ENCODE measurements around the gene MPDZ. TPM values are rescaled to one million over a fixed set of nuclear protein-coding genes. Genes with fewer than 3 reads are reported as not detected.
"Not testable (repeated sequence)": the region's sequence is repeated elsewhere in the genome, so short reads cannot be mapped to it uniquely, and the experiment has no call there.

Gene MPDZ
- total RNA-seq, 1 donor from 2014 or later: 2.2 TPM

DNA sequence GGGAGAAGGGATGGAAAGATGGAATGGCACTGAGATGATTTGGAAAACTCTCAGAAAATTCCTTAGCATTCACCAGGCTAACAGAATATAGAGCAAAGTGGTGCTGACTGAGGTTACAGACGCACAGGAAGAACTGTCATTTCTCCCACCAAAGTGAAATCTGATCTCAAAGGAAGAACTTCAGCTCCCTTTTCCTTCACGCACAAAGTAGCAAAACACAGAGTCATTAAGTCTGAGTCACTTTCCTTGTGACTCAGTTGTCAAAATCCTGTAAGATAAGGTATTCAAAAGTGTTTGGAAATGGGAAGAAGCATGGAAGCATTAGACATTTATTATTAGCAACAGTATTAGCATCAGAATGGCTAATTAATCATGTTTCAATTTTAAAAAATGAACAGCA lies 11.7 kb downstream of the MPDZ start:
- ATAC-seq: no peak

DNA sequence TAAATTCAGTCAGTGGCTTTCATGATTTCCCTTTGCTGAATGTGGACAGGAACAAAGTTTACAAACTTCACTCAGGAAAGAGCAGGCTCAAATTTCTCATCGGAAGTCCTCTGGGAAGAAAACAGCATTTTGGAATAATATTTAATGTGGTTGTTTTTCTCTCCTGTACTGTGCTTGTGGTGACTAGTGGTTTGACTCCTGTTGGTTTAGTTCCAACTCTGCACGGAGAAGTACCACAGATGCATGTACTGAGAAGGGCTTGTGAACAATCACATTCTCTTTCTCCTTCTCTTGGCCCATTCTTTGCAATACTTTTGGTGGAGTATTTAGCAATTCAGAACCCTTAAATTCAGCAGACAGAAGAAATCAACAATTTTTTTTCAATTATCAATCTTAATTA lies 13.3 kb downstream of the MPDZ start:
- ATAC-seq: no peak

DNA sequence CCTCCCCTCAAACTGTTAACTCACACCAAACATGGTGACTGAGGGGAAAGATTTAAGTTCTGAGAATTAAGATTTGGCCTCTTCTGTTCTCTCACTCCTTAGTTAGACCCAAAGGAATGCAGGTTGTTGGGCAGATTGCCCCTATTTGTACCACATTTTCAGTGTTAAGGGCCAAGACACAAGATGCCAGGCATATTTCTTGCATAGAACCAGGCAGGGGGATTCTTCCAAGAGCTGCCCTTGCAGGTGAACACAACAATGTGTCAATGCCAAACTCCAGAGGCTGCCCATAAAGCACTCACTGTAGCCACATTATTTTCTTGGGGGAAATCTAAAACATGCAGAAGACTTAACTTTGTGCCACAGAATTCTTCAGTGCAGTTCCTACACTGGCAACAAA lies 14.7 kb downstream of the MPDZ start:
- no peak for ATAC-seq

DNA sequence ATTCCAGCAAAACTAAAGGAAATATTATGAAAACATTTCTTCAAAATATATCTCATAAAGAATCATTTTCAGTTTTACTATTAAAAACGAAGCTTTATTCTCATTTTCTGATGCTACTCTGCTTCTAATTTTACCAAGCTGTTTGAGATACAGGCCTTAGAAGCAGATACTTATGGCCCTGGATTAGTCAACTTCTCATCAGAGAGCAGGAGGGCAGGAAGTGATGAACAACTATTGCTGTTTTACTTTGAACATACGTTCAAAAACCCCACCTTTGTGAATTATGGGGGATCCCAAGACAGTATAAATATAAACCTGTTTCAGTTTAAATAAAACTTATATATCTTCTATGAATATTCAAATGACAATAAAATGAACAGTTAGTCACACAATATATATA lies 16.0 kb downstream of the MPDZ start:
- no peak for ATAC-seq

DNA sequence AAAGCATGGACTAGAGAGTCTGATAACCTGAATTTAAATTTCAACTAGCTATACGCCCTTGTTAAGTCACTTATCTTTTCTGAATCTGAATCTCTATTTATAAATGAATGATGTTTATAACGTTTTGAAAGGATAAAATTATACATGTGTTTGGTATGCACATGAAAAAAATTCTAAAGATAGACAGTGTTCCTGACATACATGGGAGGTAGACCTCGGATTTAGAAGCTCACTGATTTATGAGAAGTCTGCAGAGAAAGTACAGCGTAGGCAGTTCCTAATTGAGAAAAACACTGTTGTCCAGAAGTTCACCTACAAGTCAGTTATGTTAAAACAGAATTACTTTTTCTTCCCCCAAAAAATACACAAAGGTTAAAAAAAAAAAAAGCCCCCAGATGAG lies 26.6 kb downstream of the MPDZ start:
- no peak for ATAC-seq

DNA sequence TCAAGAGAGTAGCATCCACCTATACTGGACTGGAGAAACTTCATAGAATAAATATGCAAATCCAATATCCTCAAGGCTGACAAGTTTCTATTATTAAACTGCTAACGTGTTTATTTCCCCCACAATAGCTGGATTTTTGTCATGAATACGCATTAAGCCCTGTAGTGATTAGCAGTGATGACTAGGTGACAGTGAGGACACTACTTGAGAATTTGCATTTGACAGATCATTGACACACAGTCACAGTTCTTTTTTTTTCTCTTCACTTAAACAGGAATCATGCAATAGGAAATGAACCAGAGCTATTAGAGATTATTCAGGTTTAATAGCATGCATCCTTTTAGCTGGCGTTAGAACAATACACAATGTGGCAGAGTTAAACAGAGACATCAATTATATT lies 35.3 kb downstream of the MPDZ start:
- no peak for ATAC-seq

DNA sequence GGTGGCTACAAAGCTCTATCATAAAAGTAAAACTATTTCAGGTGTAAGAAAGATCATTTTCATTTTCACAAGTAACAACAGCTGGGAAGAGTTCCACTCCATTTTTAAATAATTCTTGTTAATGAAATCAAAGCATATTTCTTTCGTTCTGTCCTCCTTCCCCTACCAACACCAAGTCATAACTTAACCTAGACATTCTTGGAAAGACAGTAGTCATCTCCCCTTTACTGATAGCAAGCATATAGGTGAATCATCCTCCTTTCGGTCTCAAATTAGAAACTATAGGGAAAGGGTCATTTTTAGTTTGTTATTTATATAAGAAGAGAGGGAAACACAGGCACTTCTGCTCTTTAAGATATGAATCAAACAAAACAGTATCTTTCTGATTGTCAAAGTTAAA lies 38.2 kb downstream of the MPDZ start:
- no peak for ATAC-seq

DNA sequence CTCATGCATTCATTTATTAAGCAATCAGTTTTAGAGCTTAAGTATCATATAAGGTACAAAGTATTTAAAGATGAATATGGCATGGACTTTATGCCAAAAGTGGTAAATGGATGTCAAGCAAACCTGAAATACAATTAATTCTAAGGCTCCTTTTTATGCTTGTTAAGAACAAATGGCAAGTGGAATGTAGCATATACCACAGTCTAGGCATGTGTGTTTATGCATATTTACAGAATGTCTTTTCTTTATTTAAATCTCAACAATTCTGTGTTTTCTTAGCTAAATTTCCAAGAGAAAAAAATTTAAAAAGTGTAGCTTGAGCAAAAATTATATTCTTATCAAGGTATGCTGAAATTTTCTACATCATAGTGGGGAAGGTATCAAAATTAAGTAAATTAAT lies 39.8 kb downstream of the MPDZ start:
- ATAC-seq: no peak

DNA sequence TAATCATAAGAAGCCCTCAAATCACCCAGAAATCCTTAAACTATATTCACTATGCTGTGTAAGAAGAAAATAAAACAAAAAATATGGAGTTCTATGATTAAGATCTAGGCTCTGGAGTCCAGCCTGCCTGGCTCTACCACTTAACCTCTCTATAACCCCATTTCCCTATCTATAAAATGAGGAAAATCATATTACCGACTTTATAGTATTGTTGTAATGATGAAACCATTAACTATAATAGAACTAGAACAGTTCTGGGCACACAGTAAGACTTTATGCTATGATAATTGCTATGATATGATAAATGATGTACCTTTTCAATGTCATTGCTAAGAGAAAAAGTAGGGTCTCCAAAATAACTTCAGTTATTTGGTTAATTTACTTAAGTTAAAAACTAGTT lies 40.3 kb downstream of the MPDZ start:
- ATAC-seq: no peak

DNA sequence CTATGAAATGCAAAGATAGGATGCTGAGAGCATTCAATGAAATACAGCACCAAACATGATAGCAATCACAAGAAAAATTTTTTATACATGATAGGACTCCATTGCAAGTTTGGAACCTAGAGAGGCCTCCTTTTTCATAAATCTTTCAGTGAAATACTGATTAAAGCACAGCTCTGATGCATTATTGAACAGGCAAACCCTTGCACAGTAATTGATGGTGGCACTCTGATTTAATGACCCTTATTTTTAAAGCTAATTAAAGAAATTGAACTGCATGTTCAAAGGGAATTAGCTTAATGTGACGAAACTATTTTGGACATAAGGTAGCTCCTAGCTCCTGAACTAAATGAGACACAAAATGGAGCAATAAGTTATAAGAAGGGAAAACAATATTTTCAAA lies 44.6 kb downstream of the MPDZ start:
- ATAC-seq: no peak

DNA sequence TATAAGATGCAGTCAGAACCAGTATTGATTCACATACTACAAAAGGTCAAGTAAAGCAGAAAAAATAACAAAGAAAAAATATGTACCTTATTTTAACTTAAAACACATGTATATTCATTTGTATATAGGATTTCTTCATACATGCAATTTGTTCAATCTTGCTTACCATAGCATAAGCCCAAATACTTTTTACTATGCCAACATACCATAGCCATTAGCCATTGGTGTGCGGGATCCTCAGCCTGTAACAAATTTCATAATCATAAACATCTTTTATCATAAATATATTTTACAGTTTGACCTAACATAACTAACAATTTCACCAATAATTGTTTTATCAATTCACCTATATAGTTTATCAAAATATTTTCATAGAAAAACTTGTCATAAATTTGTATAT lies 51.1 kb downstream of the MPDZ start:
- ATAC-seq: no peak

DNA sequence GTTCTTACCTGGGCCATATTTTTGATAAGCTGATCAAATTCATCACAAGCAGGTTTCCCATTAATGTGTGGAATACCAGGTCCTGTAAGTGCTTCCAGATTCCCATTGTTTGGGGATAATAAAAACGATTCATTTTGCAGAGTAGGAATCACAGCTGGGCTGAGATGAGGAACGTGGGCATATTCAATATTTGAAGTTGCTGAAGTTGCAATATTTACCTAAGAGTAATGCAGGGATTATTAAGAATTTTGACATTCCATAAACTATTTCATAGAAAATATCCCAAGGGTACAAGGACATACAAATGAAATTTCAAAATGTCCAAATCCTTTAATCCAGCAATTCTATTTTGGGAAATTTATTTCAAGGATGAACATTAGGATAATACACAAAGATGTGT lies 55.1 kb downstream of the MPDZ start:
- ATAC-seq: no peak

DNA sequence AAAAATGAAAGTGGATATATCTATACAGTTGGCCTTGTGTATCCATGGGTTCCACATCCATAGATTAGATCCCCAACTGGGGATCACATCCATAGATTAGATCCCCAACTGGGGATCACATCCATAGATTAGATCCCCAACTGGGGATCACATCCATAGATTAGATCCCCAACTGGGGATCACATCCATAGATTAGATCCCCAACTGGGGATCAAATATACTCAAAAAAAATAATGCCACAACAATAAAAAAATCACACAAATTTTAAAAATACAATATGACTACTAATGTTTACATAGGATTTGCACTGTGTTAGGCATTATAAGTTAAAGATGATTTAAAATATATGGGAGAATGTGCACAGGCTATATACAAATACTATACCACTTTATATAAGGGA lies 56.8 kb downstream of the MPDZ start:
- not testable (repeated sequence) for ATAC-seq

DNA sequence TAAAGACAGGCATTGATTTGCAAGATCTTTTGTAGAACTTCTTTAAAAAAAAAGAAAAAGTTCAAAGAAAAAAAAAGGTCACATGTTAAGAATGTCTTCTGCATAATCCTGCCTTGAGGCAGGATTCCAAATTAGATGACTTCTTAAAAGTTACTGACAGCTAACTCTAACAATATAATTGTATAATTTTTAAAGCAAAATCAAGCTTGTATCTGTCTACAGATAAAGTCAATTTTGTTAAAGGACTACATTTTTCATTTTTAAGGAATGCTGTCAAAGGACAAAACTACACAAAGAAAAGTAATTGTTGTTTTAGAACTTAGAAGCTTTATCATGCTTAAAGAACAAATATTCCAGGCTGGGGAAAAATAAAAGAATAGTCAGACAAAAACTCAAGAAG lies 57.8 kb downstream of the MPDZ start:
- no peak for ATAC-seq

DNA sequence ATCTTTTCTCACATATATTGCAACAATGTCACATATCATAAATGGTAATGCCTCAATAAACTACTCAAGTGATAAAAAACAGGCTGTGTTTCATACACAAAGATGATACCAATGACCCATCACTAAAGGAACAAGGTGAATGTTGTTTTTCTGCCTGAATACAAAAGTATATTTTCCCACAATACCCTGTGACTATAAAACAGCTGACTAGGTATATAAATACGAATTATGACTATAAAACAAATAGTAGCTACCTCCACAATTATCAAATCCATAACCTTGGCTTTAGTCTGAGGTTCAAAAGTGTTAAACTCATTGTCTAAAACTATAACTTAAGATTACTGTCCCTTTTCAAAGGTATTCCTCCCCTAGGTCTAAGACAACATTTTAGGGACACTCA lies 58.7 kb downstream of the MPDZ start:
- no peak for ATAC-seq

DNA sequence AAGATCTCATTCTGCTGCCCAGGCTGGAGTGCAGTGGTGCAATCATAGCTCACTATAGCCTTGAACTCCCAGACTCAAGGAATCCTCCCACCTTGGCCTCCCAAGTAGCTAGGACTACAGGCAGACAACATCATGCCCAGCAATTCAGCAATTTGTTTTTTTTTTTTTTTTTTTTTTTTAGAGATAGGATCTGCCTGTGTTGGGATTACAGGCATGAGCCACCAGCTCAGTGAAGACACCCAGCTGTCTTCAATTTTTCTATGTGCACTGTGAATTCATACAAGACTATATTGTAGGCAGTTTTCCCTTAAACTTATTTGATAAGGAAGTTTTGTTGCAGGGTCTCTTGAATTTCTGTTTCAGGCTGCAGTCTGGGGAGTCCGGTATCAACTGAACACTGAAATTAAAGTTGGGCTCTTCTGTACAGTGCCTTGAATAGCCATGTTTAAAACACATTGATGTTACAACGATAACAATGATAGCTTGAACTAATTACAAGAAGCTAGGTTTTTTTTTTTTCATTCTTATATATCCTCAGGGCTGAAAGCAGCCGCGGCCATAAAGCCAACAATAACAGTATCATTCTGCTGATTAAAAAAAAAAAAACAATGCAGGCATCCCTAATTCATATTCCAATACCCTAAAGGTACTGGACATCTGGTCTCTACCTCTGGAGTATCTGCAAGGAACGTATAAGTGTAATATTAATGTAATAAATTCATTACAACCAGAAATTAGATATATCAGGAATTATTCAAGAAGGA lies 63.5 kb downstream of the MPDZ start:
- ATAC-seq: no peak

DNA sequence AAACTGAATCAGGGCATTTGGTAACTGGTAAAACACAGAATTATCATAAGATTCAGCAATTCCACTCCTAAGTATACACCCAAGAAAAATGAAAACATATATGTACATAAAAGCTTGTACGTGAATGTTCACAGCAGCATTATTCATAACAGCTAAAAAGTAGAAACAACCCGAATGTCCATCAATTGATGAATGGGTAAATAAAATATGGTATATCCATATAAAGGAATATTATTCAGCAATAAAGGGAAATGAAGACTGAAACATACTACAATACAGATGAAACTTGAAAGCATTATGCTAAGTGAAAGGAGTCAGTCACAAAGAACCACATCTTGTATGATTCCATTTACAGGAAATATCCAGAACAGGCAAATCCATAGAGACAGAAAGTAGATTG lies 65.5 kb downstream of the MPDZ start:
- no peak for ATAC-seq

DNA sequence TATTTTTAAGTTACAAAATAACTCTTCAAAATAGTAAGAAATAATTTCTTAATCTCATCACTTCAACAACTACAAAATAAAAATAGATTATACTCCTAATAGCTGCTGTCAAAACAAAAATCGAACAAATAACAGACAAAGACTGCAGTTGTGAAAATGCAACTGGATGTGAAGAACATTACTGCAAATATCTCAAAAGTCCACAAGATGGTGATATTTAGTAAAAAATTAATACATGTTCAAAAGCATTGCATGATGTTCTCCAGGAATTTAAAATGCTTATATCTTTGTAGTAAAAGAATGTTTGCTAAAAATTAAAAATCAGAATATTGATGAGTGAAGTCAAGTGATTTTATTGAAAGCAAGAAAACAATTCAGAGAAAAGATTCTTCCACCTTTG lies 66.2 kb downstream of the MPDZ start:
- no peak for ATAC-seq

DNA sequence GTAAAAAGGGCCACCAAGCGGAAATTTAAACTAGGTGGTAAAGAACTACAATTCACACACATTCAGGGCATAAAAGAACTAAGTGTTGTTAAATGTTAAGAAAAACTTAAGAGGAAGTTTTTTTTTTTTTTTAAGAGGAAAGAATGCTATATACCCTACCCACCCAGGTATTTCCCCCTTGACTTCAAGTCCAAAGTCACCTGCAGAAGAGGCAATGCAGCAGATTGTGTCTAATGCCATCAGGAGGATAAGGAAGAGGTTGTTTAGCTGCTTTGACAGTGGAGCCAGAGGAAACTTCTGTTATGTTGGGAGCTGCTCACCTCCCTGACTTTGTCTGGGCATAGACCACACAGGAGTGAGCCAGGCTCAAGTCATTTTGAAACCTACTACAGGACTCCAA lies 69.2 kb downstream of the MPDZ start:
- ATAC-seq: no peak

DNA sequence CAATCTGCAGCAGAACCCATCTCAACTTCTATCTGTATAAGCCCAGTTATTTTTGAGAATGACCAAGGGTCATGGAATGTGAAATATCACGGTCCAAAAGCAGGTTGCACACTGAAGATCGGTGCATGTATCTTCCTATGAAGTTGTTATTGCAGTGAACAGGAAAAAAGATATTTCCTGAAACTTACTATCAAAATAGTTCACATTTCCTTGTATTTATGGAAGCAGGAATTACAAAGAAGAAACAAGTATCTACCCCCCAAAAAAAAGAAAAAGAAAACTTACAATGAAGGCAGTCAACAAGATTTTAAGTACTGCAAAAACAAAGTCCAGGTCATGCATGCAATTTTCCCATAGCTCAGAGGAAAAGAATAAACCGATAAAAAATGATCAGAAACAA lies 70.0 kb downstream of the MPDZ start:
- no peak for ATAC-seq

DNA sequence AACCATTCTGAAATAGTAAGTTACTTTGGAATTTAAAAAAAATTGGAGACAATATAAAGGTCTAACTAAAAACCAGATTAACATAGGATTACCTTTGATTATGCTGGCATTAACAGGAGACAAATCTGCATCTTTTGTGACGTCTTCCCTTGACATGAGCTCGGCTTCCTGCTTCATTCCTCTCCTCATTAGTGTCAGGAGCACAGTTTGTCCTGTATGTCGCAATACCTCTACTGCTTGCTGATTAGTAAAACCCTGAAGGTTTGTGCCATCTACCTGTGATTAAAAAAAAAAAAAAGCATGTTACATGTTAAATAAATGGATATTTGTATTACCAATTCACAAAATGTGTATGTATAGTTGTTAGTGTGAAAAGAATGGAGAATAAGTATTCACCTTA lies 73.7 kb downstream of the MPDZ start:
- no peak for ATAC-seq

DNA sequence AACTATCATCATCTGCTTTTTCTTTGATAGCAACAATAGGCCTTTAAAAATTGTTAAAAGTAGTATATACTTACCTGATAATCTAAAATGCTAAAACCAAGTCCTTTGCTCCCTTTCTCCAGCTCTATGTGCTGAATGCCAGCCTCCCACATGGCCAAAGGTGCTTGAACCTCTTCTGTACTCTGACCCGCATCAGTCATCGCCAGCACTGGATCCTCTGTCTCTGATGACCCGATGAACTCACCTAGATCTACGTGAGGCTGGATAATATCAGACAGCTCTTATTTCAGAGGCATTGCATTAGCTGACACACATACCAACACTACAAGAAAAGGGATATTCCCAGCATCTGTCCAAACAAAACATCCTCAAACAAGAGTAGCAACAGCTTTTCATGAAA lies 89.5 kb downstream of the MPDZ start:
- ATAC-seq: no peak

DNA sequence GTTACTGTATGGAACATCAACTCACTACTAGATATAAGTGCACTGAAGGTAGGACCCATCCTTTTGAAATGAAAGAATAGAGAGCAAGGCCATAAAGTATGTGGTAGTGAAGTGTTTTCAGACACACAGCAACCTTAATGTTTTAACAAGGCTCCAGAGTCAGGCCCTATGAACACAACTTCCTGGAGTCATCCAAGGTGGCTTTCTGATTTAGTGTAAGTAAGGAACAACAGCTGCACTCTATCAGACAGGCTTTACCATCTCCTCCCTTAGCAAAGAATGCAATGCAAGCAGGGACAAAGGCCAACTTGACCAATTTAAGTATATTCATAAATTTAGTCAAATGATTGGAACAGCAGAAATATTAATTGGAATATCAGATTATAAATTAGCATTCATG lies 90.1 kb downstream of the MPDZ start:
- ATAC-seq: no peak

DNA sequence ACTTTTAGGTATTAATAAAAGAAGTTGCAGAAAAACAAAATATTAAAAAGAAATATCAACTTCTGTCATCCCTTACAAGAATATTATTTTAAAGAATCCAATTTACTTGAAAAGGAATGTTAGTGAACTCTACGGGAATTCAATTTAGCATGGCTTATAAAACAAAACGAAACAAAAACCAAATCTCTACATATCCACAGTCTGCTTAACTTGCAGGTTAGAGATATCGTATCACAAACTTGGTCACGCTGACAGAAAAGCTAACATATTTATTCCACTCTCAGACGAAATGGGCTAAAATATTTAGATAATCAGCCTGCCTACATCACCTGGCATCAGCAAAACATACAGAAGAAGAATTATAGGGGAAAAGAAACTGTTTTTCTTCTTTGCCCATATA lies 92.7 kb downstream of the MPDZ start:
- ATAC-seq: no peak

DNA sequence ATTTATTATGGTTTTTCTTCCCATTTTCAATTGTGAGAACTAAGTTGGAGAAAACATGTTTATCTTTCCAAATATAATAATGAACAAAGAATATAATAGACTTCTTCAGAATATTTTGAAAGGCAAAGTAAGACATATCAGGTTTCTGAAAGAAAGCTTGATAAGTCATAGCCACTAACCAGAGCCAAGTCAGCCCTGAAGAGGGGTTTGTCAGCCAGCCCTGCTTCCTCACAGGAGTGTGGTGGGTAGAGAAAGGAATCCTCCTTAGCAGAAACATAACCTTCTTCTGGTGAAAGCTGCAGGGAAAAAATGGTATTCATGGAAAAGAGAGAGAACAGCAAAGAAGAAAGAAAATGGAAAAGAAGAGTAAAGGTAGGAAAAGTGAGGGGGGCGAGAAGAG lies 93.4 kb downstream of the MPDZ start:
- no peak for ATAC-seq

All from esophagus mucosa (tissue), 1 donor.